SK-N-SH treated with all-trans-retinoic acid at 6 μM for 48 hours (cell line): ENCODE measurements around the gene RNASEH1.

Source experiments
- ATAC-seq: fragments of 200-7000 bp; cut with Tn5 transposase; 3 replicates; pipeline ENCODE4 v1.9.1; 2020; ENCODE audit warnings: mild to moderate bottlenecking, moderate library complexity
- ARNTL ChIP-seq: fragments of 450-650 bp; formaldehyde crosslinking; IDR thresholded peaks from 2 replicates; pipeline ENCODE4 v1.5.0; 2020; ENCODE audit warnings: low read depth, mild to moderate bottlenecking, moderate library complexity, borderline replicate concordance
- BACH2 ChIP-seq: fragments of 250-450 bp; sonication (Bioruptor Pico); IDR thresholded peaks from 2 replicates; pipeline ENCODE4 v1.9.0; 2021; ENCODE audit warnings: mild to moderate bottlenecking, borderline replicate concordance
- CREB5 ChIP-seq: fragments of 250-450 bp; sonication (Bioruptor Pico); IDR thresholded peaks from 2 replicates; pipeline ENCODE4 v1.5.1; 2020; ENCODE audit warnings: low read depth, mild to moderate bottlenecking, moderate library complexity
- CSDC2 ChIP-seq: fragments of 250-450 bp; sonication (Bioruptor Pico); IDR thresholded peaks from 2 replicates; pipeline ENCODE4 v1.5.0; 2020; ENCODE audit warnings: mild to moderate bottlenecking, moderate library complexity
- CSRNP3 ChIP-seq: fragments of 250-450 bp; sonication (Bioruptor Pico); IDR thresholded peaks from 2 replicates; pipeline ENCODE4 v1.5.1; 2021; ENCODE audit warnings: mild to moderate bottlenecking, moderate library complexity
- GLIS3 ChIP-seq: fragments of 250-450 bp; sonication (Bioruptor Pico); IDR thresholded peaks from 2 replicates; pipeline ENCODE4 v1.5.0; 2020; ENCODE audit warnings: mild to moderate bottlenecking, moderate library complexity
- ISL1 ChIP-seq: fragments of 250-450 bp; sonication (Bioruptor Pico); IDR thresholded peaks from 2 replicates; pipeline ENCODE4 v2.1.2; 2022; ENCODE audit warnings: mild to moderate bottlenecking, moderate library complexity
- OSR1 ChIP-seq: fragments of 250-450 bp; sonication (Bioruptor Pico); IDR thresholded peaks from 2 replicates; pipeline ENCODE4 v1.8.0; 2022; ENCODE audit warnings: moderate library complexity, mild to moderate bottlenecking, inconsistent platforms
- PATZ1 ChIP-seq: fragments of 250-450 bp; sonication (Bioruptor Pico); IDR thresholded peaks from 2 replicates; pipeline ENCODE4 v1.8.0; 2020; ENCODE audit warnings: mild to moderate bottlenecking, moderate library complexity, borderline replicate concordance
- POU6F1 ChIP-seq: fragments of 250-450 bp; sonication (Bioruptor Pico); IDR thresholded peaks from 2 replicates; pipeline ENCODE4 v1.8.0; 2021; ENCODE audit warnings: low read depth, mild to moderate bottlenecking, moderate library complexity, borderline replicate concordance
- PPARA ChIP-seq: fragments of 250-450 bp; sonication (Bioruptor Pico); IDR thresholded peaks from 2 replicates; pipeline ENCODE4 v1.5.0; 2020; ENCODE audit warnings: mild to moderate bottlenecking, borderline replicate concordance
- RARB ChIP-seq: fragments of 250-450 bp; sonication (Bioruptor Pico); IDR thresholded peaks from 2 replicates; pipeline ENCODE4 v1.8.0; 2021; ENCODE audit warnings: mild to moderate bottlenecking, moderate library complexity
- TCF4 ChIP-seq: fragments of 250-450 bp; sonication (Bioruptor Pico); IDR thresholded peaks from 2 replicates; pipeline ENCODE4 v1.8.0; 2021; ENCODE audit warnings: mild to moderate bottlenecking, moderate library complexity, borderline replicate concordance
- TOX ChIP-seq: fragments of 250-450 bp; sonication (Bioruptor Pico); IDR thresholded peaks from 2 replicates; pipeline ENCODE4 v1.8.0; 2021; ENCODE audit warnings: mild to moderate bottlenecking, moderate library complexity, borderline replicate concordance
- ZC3H10 ChIP-seq: fragments of 250-450 bp; sonication (Bioruptor Pico); IDR thresholded peaks from 2 replicates; pipeline ENCODE4 v1.5.1; 2021; ENCODE audit warnings: mild to moderate bottlenecking, moderate library complexity
- ZFP3 ChIP-seq: fragments of 250-450 bp; sonication (Bioruptor Pico); IDR thresholded peaks from 2 replicates; pipeline ENCODE4 v1.5.0; 2020; ENCODE audit warnings: mild to moderate bottlenecking, moderate library complexity
- ZFP30 ChIP-seq: fragments of 450-650 bp; formaldehyde crosslinking; IDR thresholded peaks from 2 replicates; pipeline ENCODE4 v1.5.0; 2022; ENCODE audit warnings: mild to moderate bottlenecking, moderate library complexity
- ZNF565 ChIP-seq: fragments of 450-650 bp; formaldehyde crosslinking; conservative IDR thresholded peaks from 2 replicates; pipeline ENCODE4 v1.5.0; 2020; ENCODE audit warnings: low read depth, mild to moderate bottlenecking, moderate library complexity
- ZNF70 ChIP-seq: fragments of 450-650 bp; formaldehyde crosslinking; IDR thresholded peaks from 2 replicates; pipeline ENCODE4 v1.5.0; 2020; ENCODE audit warnings: mild to moderate bottlenecking, moderate library complexity
- TF ChIP-seq, protein P1 (sequence below): fragments of 250-450 bp; sonication (Bioruptor Pico); IDR thresholded peaks from 2 replicates; pipeline ENCODE4 v1.5.0; 2020; ENCODE audit warnings: mild to moderate bottlenecking, moderate library complexity

RNASEH1 gene

GRCh38 chr2:3534251-3534814, 23.8 kb downstream of the RNASEH1 start (continued):
- TF ChIP-seq POU6F1 (no peak), TOX (CRISPR knock-in tag) (no peak), ZFP3 (no peak), BACH2 (CRISPR knock-in tag) (no peak), ZNF70 (no peak), ZC3H10 (CRISPR knock-in tag) (no peak)
- TF ChIP-seq, all 23 proteins: peak for 0

DNA sequence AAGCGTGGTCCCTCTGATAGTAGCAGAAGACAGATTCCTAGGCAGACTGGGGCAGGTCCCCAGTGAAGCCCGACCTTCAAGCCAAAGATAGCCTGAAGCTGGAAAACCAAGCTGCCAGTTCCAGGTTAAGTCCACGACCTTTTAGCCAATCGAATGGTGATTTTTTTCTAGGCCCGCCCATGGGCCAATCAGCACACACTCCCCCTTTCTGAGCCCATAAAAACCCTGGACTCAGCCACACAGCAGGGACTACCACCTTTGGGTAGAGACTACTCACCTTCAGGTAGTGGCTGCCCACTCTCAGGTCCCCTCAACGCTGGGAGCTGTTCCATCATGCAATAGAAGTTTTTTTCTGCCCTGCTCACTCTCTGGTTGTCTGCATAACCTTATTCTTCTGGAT, 24.3 kb downstream of the RNASEH1 start:
- TF ChIP-seq ZFP30 (CRISPR knock-in tag): no peak
- no peak for ATAC-seq

- ATAC-seq: no peak
- TF ChIP-seq ARNTL (no peak), ZFP30 (CRISPR knock-in tag) (no peak), GLIS3 (no peak), ZNF70 (no peak), PPARA (CRISPR knock-in tag) (no peak), POU6F1 (no peak), PATZ1 (CRISPR knock-in tag) (no peak), OSR1 (CRISPR knock-in tag) (no peak), CSDC2 (CRISPR knock-in tag) (no peak), ZFP3 (no peak), TOX (CRISPR knock-in tag) (no peak), BACH2 (CRISPR knock-in tag) (no peak), ZNF565 (CRISPR knock-in tag) (no peak), CSRNP3 (no peak), TCF4 (no peak), ISL1 (CRISPR knock-in tag) (no peak), CREB5 (no peak), RARB (CRISPR knock-in tag) (no peak)
- TF ChIP-seq, protein P1, sequence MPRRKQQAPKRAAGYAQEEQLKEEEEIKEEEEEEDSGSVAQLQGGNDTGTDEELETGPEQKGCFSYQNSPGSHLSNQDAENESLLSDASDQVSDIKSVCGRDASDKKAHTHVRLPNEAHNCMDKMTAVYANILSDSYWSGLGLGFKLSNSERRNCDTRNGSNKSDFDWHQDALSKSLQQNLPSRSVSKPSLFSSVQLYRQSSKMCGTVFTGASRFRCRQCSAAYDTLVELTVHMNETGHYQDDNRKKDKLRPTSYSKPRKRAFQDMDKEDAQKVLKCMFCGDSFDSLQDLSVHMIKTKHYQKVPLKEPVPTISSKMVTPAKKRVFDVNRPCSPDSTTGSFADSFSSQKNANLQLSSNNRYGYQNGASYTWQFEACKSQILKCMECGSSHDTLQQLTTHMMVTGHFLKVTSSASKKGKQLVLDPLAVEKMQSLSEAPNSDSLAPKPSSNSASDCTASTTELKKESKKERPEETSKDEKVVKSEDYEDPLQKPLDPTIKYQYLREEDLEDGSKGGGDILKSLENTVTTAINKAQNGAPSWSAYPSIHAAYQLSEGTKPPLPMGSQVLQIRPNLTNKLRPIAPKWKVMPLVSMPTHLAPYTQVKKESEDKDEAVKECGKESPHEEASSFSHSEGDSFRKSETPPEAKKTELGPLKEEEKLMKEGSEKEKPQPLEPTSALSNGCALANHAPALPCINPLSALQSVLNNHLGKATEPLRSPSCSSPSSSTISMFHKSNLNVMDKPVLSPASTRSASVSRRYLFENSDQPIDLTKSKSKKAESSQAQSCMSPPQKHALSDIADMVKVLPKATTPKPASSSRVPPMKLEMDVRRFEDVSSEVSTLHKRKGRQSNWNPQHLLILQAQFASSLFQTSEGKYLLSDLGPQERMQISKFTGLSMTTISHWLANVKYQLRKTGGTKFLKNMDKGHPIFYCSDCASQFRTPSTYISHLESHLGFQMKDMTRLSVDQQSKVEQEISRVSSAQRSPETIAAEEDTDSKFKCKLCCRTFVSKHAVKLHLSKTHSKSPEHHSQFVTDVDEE (CRISPR knock-in tag): no peak
- TF ChIP-seq, all 23 proteins: peak for 0
Measured at GRCh38 chr2:3532941-3533340, 25.2 kb downstream of the RNASEH1 start.
